ENCODE measurements around the gene KRT80. TPM values are rescaled to one million over a fixed set of nuclear protein-coding genes. Genes with fewer than 3 reads are reported as not detected.

The KRT80 gene
- polyA plus RNA-seq, 1 donor (not counting 4 experiments of a cell fraction or from before 2014, with no cell fraction given) = 4.1 TPM

- Histone ChIP-seq H3K9me3 (ENCODE audit: control insufficient read depth, low read depth, low read length) (no peaks in the 10 kb centered on the region), H3K4me3 (ENCODE audit: control insufficient read depth in 2 of 3, extremely low read depth in 1 of 3, insufficient read depth in 2 of 3, low read depth in 1 of 3, low read length in 3 of 3) (peak overlapping the region; percentile 23 to 72 (median 63)), H3K36me3 (ENCODE audit: control insufficient read depth in 2 of 2, extremely low read depth in 1 of 2, insufficient read depth in 2 of 2, low read length in 2 of 2) (no peaks in the 10 kb centered on the region), H3K9ac (ENCODE audit: control insufficient read depth, extremely low read depth, insufficient read depth, low read length) (peak overlapping the region; percentile 100), H3K9me1 (ENCODE audit: control insufficient read depth, extremely low read depth, insufficient read depth, low read length) (no peaks in the 10 kb centered on the region), H2AFZ (ENCODE audit: control insufficient read depth, low read length) (no peak overlapping the region), H3K27ac (ENCODE audit: control insufficient read depth, insufficient read depth, low read length) (peak overlapping the region; percentile 100), H3K27me3 (ENCODE audit: control insufficient read depth, extremely low read depth, insufficient read depth, low read length) (no peaks in the 10 kb centered on the region), H3K79me2 (ENCODE audit: control insufficient read depth, insufficient read depth, low read length) (peaks cover 10% of the 10 kb centered on the region), H3K4me2 (ENCODE audit: control insufficient read depth, extremely low read depth, insufficient read depth, low read depth, low read length) (peak overlapping the region; percentile 97), H4K20me1 (ENCODE audit: control insufficient read depth, extremely low read depth, insufficient read depth, low read length) (no peaks in the 10 kb centered on the region), H3K4me1 (ENCODE audit: control insufficient read depth, extremely low read depth, insufficient read depth, low read length) (peaks cover 82% of the 10 kb centered on the region)
- TF ChIP-seq, protein P1, sequence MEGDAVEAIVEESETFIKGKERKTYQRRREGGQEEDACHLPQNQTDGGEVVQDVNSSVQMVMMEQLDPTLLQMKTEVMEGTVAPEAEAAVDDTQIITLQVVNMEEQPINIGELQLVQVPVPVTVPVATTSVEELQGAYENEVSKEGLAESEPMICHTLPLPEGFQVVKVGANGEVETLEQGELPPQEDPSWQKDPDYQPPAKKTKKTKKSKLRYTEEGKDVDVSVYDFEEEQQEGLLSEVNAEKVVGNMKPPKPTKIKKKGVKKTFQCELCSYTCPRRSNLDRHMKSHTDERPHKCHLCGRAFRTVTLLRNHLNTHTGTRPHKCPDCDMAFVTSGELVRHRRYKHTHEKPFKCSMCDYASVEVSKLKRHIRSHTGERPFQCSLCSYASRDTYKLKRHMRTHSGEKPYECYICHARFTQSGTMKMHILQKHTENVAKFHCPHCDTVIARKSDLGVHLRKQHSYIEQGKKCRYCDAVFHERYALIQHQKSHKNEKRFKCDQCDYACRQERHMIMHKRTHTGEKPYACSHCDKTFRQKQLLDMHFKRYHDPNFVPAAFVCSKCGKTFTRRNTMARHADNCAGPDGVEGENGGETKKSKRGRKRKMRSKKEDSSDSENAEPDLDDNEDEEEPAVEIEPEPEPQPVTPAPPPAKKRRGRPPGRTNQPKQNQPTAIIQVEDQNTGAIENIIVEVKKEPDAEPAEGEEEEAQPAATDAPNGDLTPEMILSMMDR (optimal IDR thresholded peaks at IDR 0.05 in 1 of 3, IDR thresholded peaks at IDR 0.05 in 1 of 3, conservative IDR thresholded peaks at IDR 0.05 in 1 of 3; ENCODE audit: extremely low read depth in 1 of 3, insufficient read depth in 2 of 3, low read length in 3 of 3) = no peak
- TF ChIP-seq EZH2 (IDR thresholded peaks at IDR 0.05; ENCODE audit: low read length) = no peak
- FAIRE-seq = no peak
- DNase-seq (ENCODE audit: low read depth, low spot score) = no peak
- dilution Hi-C loops (cut with MboI; ENCODE audit: extremely low pct_ligation_motif_present, low sequenced_read_pairs) = no loop called here
Measured at GRCh38 chr12:52146089-52146821, 45.6 kb downstream of the KRT80 start.

GRCh38 chr12:52145228-52146088 is 46.4 kb downstream of the KRT80 start:
- dilution Hi-C loops (cut with MboI; ENCODE audit: extremely low pct_ligation_motif_present, low sequenced_read_pairs) = no loop called here
- Histone ChIP-seq H3K9me3 (ENCODE audit: control insufficient read depth, low read depth, low read length) (no peaks in the 10 kb centered on the region), H3K4me1 (ENCODE audit: control insufficient read depth, extremely low read depth, insufficient read depth, low read length) (peaks cover 75% of the 10 kb centered on the region), H3K79me2 (ENCODE audit: control insufficient read depth, insufficient read depth, low read length) (peaks cover 10% of the 10 kb centered on the region), H3K27me3 (ENCODE audit: control insufficient read depth, extremely low read depth, insufficient read depth, low read length) (no peaks in the 10 kb centered on the region), H3K9me1 (ENCODE audit: control insufficient read depth, extremely low read depth, insufficient read depth, low read length) (no peaks in the 10 kb centered on the region), H3K36me3 (ENCODE audit: control insufficient read depth in 2 of 2, extremely low read depth in 1 of 2, insufficient read depth in 2 of 2, low read length in 2 of 2) (no peaks in the 10 kb centered on the region), H4K20me1 (ENCODE audit: control insufficient read depth, extremely low read depth, insufficient read depth, low read length) (no peaks in the 10 kb centered on the region), H3K4me3 (ENCODE audit: control insufficient read depth in 2 of 3, extremely low read depth in 1 of 3, insufficient read depth in 2 of 3, low read depth in 1 of 3, low read length in 3 of 3) (peak overlapping the region; percentile 9 to 72 (median 63)), H3K27ac (ENCODE audit: control insufficient read depth, insufficient read depth, low read length) (peak overlapping the region; percentile 100), H3K4me2 (ENCODE audit: control insufficient read depth, extremely low read depth, insufficient read depth, low read depth, low read length) (peak overlapping the region; percentile 97), H2AFZ (ENCODE audit: control insufficient read depth, low read length) (no peak overlapping the region), H3K9ac (ENCODE audit: control insufficient read depth, extremely low read depth, insufficient read depth, low read length) (peak overlapping the region; percentile 100)
- FAIRE-seq = peak; percentile 93
- TF ChIP-seq EZH2 (IDR thresholded peaks at IDR 0.05; ENCODE audit: low read length) = no peak
- TF ChIP-seq, protein P1 (optimal IDR thresholded peaks at IDR 0.05 in 1 of 3, IDR thresholded peaks at IDR 0.05 in 1 of 3, conservative IDR thresholded peaks at IDR 0.05 in 1 of 3; ENCODE audit: extremely low read depth in 1 of 3, insufficient read depth in 2 of 3, low read length in 3 of 3) = no peak
- peak; percentile 95 for DNase-seq (ENCODE audit: low read depth, low spot score)
